ENCODE measurements around the gene JAZF1. TPM values are rescaled to one million over a fixed set of nuclear protein-coding genes. Genes with fewer than 3 reads are reported as not detected.
A peak's percentile ranks its signal among the peaks of the same experiment; 100 is the strongest.

JAZF1 gene
- total RNA-seq, 4 donors from 2014 or later = 1.6 to 8.6 (median 5.3) TPM

GRCh38 chr7:28116041-28116440 lies 64.6 kb downstream of the JAZF1 start:
- TF ChIP-seq POLR2A (IDR thresholded peaks at IDR 0.05) (no peak), CTCF (IDR thresholded peaks at IDR 0.05 in 4 of 5, conservative IDR thresholded peaks at IDR 0.05 in 1 of 5) (no peak)
- no peaks in the 10 kb centered on the region for H3K9me3 ChIP-seq
- no peaks in the 10 kb centered on the region for H3K36me3 ChIP-seq
- intact Hi-C loops (cut with DNase I; ENCODE audit: low total_unique reads) = no loop called here
- no peaks in the 10 kb centered on the region for H3K4me1 ChIP-seq
- no peaks in the 10 kb centered on the region for H3K27me3 ChIP-seq
- in situ Hi-C loops (cut with MboI; ENCODE audit: low sequenced_read_pairs in 4 of 4) = no loop called here
- no peak overlapping the region for H3K4me3 ChIP-seq
- H3K27ac ChIP-seq = no peak overlapping the region
- no peak for DNase-seq
- ATAC-seq = no peak

GRCh38 chr7:28115261-28115660 lies 65.3 kb downstream of the JAZF1 start:
- Histone ChIP-seq H3K27ac (no peak overlapping the region), H3K4me1 (no peaks in the 10 kb centered on the region), H3K9me3 (no peaks in the 10 kb centered on the region), H3K4me3 (no peak overlapping the region), H3K36me3 (no peaks in the 10 kb centered on the region), H3K27me3 (no peaks in the 10 kb centered on the region)
- no peak for DNase-seq
- in situ Hi-C loops (cut with MboI; ENCODE audit: low sequenced_read_pairs in 4 of 4) = no loop called here
- intact Hi-C loops (cut with DNase I; ENCODE audit: low total_unique reads) = no loop called here
- ATAC-seq = no peak
- TF ChIP-seq POLR2A (IDR thresholded peaks at IDR 0.05) (no peak), CTCF (IDR thresholded peaks at IDR 0.05 in 4 of 5, conservative IDR thresholded peaks at IDR 0.05 in 1 of 5) (no peak)

GRCh38 chr7:28114056-28114455 lies 66.5 kb downstream of the JAZF1 start:
- no peak for TF ChIP-seq POLR2A (IDR thresholded peaks at IDR 0.05)
- no peak for TF ChIP-seq CTCF (IDR thresholded peaks at IDR 0.05 in 4 of 5, conservative IDR thresholded peaks at IDR 0.05 in 1 of 5)
- Histone ChIP-seq H3K9me3 (no peaks in the 10 kb centered on the region), H3K36me3 (no peaks in the 10 kb centered on the region), H3K27ac (no peak overlapping the region), H3K4me3 (no peak overlapping the region), H3K4me1 (no peaks in the 10 kb centered on the region), H3K27me3 (no peaks in the 10 kb centered on the region)
- no peak for DNase-seq
- in situ Hi-C loops (cut with MboI; ENCODE audit: low sequenced_read_pairs in 4 of 4) (no loop called here), intact Hi-C loops (cut with DNase I; ENCODE audit: low total_unique reads) (no loop called here)
- ATAC-seq = no peak

- Histone ChIP-seq H3K27me3 (no peaks in the 10 kb centered on the region), H3K9me3 (no peaks in the 10 kb centered on the region), H3K36me3 (no peaks in the 10 kb centered on the region), H3K27ac (peak overlapping the region; percentile 19 to 52 (median 38)), H3K4me3 (no peak overlapping the region), H3K4me1 (peaks cover 4 to 5% of the 10 kb centered on the region in 2 donors)
- ATAC-seq (peak in 1 of 2 donors; percentile 66), DNase-seq (peak; percentile 34 to 59)
- in situ Hi-C loops (cut with MboI; ENCODE audit: low sequenced_read_pairs in 4 of 4) = no loop called here
- intact Hi-C loops (cut with DNase I; ENCODE audit: low total_unique reads) = no loop called here
- TF ChIP-seq POLR2A (IDR thresholded peaks at IDR 0.05) = no peak
These were observed 67.6 kb downstream of the JAZF1 start for GRCh38 chr7:28112883-28113540.

GRCh38 chr7:28112467-28112866 lies 68.1 kb downstream of the JAZF1 start:
- intact Hi-C loops (cut with DNase I; ENCODE audit: low total_unique reads) (no loop called here), in situ Hi-C loops (cut with MboI; ENCODE audit: low sequenced_read_pairs in 4 of 4) (no loop called here)
- TF ChIP-seq POLR2A (IDR thresholded peaks at IDR 0.05) = no peak
- no peak for TF ChIP-seq CTCF (IDR thresholded peaks at IDR 0.05 in 4 of 5, conservative IDR thresholded peaks at IDR 0.05 in 1 of 5)
- H3K4me1 ChIP-seq = peaks cover 10 to 11% of the 10 kb centered on the region in 2 donors
- H3K36me3 ChIP-seq = no peaks in the 10 kb centered on the region
- no peak for DNase-seq
- H3K27me3 ChIP-seq = no peaks in the 10 kb centered on the region
- H3K9me3 ChIP-seq = no peaks in the 10 kb centered on the region
- H3K27ac ChIP-seq = peak overlapping the region; percentile 19 to 52 (median 38)
- no peak for ATAC-seq
- H3K4me3 ChIP-seq = no peak overlapping the region
